Neural progenitor cell (in vitro differentiated cells): ENCODE measurements around the gene USP32. TPM values are rescaled to one million over a fixed set of nuclear protein-coding genes. Genes with fewer than 3 reads are reported as not detected.
"Not testable (repeated sequence)": the region's sequence is repeated elsewhere in the genome, so short reads cannot be mapped to it uniquely, and the experiment has no call there.

Source experiments
- DNase-seq: peaks from one replicate; pipeline ENCODE4 v3.0.0-alpha.2; 2016; ENCODE audit warnings: low spot score
- H2AFZ ChIP-seq: fragments of 200-600 bp; sonication (generic); replicated peaks from 2 replicates; pipeline ENCODE4 v1.6.1; 2016; ENCODE audit warnings: antibody characterized with exemption
- H3F3A ChIP-seq: fragments of 200-600 bp; sonication (generic); 2 replicates; pipeline ENCODE4 v1.6.1; 2016; ENCODE audit warnings: antibody characterized with exemption, low read depth
- H3K27ac ChIP-seq: fragments of 200-600 bp; sonication (generic); 2 replicates; pipeline ENCODE4 v1.5.1; 2016; ENCODE audit warnings: mild to moderate bottlenecking
- H3K27me3 ChIP-seq: fragments of 200-600 bp; sonication (generic); 2 replicates; pipeline ENCODE4 v1.6.1; 2016; ENCODE audit warnings: mild to moderate bottlenecking, moderate library complexity
- H3K36me3 ChIP-seq: fragments of 200-600 bp; sonication (generic); 2 replicates; pipeline ENCODE4 v1.5.1; 2016
- H3K4me1 ChIP-seq: fragments of 200-600 bp; sonication (generic); 2 replicates; pipeline ENCODE4 v1.6.1; 2016; ENCODE audit warnings: mixed run types
- H3K4me2 ChIP-seq: fragments of 200-600 bp; sonication (generic); 2 replicates; pipeline ENCODE4 v1.6.1; 2016
- H3K4me3 ChIP-seq: fragments of 200-600 bp; sonication (generic); 2 replicates; pipeline ENCODE4 v1.5.1; 2016
- H3K79me2 ChIP-seq: fragments of 200-600 bp; sonication (generic); 2 replicates; pipeline ENCODE4 v1.6.1; 2016; ENCODE audit warnings: low read depth
- H3K9ac ChIP-seq: fragments of 200-600 bp; sonication (generic); 2 replicates; pipeline ENCODE4 v1.6.1; 2016
- H3K9me3 ChIP-seq: fragments of 200-600 bp; sonication (generic); 2 replicates; pipeline ENCODE4 v1.5.1; 2016; ENCODE audit warnings: low read depth
- H4K20me1 ChIP-seq: fragments of 200-600 bp; sonication (generic); 2 replicates; pipeline ENCODE4 v1.6.1; 2016; ENCODE audit warnings: low read depth
- H3K27ac Mint-ChIP-seq: 3 replicates; pipeline ENCODE4 v1.8.0; 2021; ENCODE audit warnings: mixed read lengths
- H3K27me3 Mint-ChIP-seq: 2 replicates; pipeline ENCODE4 v1.8.0; 2022; ENCODE audit warnings: low read depth, mild to moderate bottlenecking, inconsistent platforms, moderate library complexity, mixed read lengths; ENCODE audit not compliant: insufficient read depth
- H3K36me3 Mint-ChIP-seq: 3 replicates; pipeline ENCODE4 v1.8.0; 2021; ENCODE audit warnings: mixed read lengths
- H3K4me1 Mint-ChIP-seq: 3 replicates; pipeline ENCODE4 v1.8.0; 2021; ENCODE audit warnings: mixed read lengths
- H3K4me3 Mint-ChIP-seq: 3 replicates; pipeline ENCODE4 v1.8.0; 2021; ENCODE audit warnings: mild to moderate bottlenecking, moderate library complexity, mixed read lengths
- H3K9me3 Mint-ChIP-seq: 3 replicates; pipeline ENCODE4 v1.8.0; 2020; ENCODE audit warnings: mixed read lengths
- CTCF ChIP-seq: fragments of 200-600 bp; sonication (generic); IDR thresholded peaks from 2 replicates; pipeline ENCODE4 v1.5.1; 2017; ENCODE audit warnings: antibody characterized with exemption, mild to moderate bottlenecking
- EZH2 ChIP-seq: fragments of 200-600 bp; sonication (generic); IDR thresholded peaks from 2 replicates; pipeline ENCODE4 v1.6.1; 2017; ENCODE audit warnings: antibody characterized with exemption, mild to moderate bottlenecking, moderate library complexity
- EZH2phosphoT487 ChIP-seq: fragments of 200-600 bp; sonication (generic); IDR thresholded peaks from 2 replicates; pipeline ENCODE4 v1.6.1; 2017; ENCODE audit warnings: antibody characterized with exemption
- total RNA-seq: library from RNA; depleted of rRNA; stranded (reverse); fragments of >200 nt; gene quantifications from 2 replicates; pipeline ENCODE4 v1.2.3, GENCODE V29; 2015; ENCODE audit warnings: low replicate concordance

USP32 gene
- total RNA-seq, 1 donor from 2014 or later = 45.0 TPM

GRCh38 chr17:60198630-60199029 is 193.3 kb downstream of the USP32 start:
- H3K9ac ChIP-seq, H3K36me3 ChIP-seq, H3K4me3 Mint-ChIP-seq, H3K27me3 Mint-ChIP-seq, H3K9me3 ChIP-seq, H3K4me3 ChIP-seq, H3K79me2 ChIP-seq, H3K4me1 Mint-ChIP-seq, H3K27me3 ChIP-seq, H3K4me1 ChIP-seq, H3K4me2 ChIP-seq, H3K9me3 Mint-ChIP-seq, DNase-seq, H3K27ac Mint-ChIP-seq, H3F3A ChIP-seq, H3K27ac ChIP-seq, H2AFZ ChIP-seq, H4K20me1 ChIP-seq: not testable (repeated sequence)
- H3K36me3 Mint-ChIP-seq = peaks cover 15% of the 10 kb centered on the region

GRCh38 chr17:60194141-60194540 is 197.8 kb downstream of the USP32 start:
- H3K4me1 ChIP-seq, H3K4me3 Mint-ChIP-seq, H2AFZ ChIP-seq, H3K9ac ChIP-seq, H4K20me1 ChIP-seq, H3K27me3 ChIP-seq, H3K4me2 ChIP-seq, H3K36me3 ChIP-seq, H3K79me2 ChIP-seq, H3K9me3 ChIP-seq, H3K27me3 Mint-ChIP-seq, H3F3A ChIP-seq, H3K4me3 ChIP-seq, H3K27ac Mint-ChIP-seq, DNase-seq, H3K4me1 Mint-ChIP-seq, H3K27ac ChIP-seq, H3K9me3 Mint-ChIP-seq: not testable (repeated sequence)
- H3K36me3 Mint-ChIP-seq = peaks cover 24% of the 10 kb centered on the region

- H3K4me2 ChIP-seq = no peak overlapping the region
- Mint-ChIP-seq H3K4me1 (no peaks in the 10 kb centered on the region), H3K9me3 (no peaks in the 10 kb centered on the region), H3K4me3 (no peak overlapping the region), H3K27me3 (no peaks in the 10 kb centered on the region), H3K36me3 (peaks cover 24% of the 10 kb centered on the region), H3K27ac (no peak overlapping the region)
- no peak for DNase-seq
- H3K79me2 ChIP-seq = no peaks in the 10 kb centered on the region
- H3K27ac ChIP-seq = no peak overlapping the region
- peaks cover 3% of the 10 kb centered on the region for H3K36me3 ChIP-seq
- TF ChIP-seq EZH2 = no peak
- TF ChIP-seq EZH2phosphoT487 = no peak
- no peak for TF ChIP-seq CTCF
- H3F3A ChIP-seq = no peaks in the 10 kb centered on the region
- H4K20me1 ChIP-seq = no peaks in the 10 kb centered on the region
- no peak overlapping the region for H3K4me3 ChIP-seq
- H3K9me3 ChIP-seq = no peaks in the 10 kb centered on the region
- no peaks in the 10 kb centered on the region for H3K27me3 ChIP-seq
- no peak overlapping the region for H2AFZ ChIP-seq
- no peaks in the 10 kb centered on the region for H3K4me1 ChIP-seq
- H3K9ac ChIP-seq = no peak overlapping the region
These were observed 198.5 kb downstream of the USP32 start for GRCh38 chr17:60193482-60193881.

GRCh38 chr17:60193032-60193431 is 198.9 kb downstream of the USP32 start:
- H3K27ac ChIP-seq, H3K79me2 ChIP-seq, H2AFZ ChIP-seq, H3K4me2 ChIP-seq, H3F3A ChIP-seq, H3K9ac ChIP-seq, H3K27me3 ChIP-seq, H3K4me1 ChIP-seq, H3K27me3 Mint-ChIP-seq, H3K9me3 Mint-ChIP-seq, H3K36me3 ChIP-seq, H3K4me1 Mint-ChIP-seq, H3K9me3 ChIP-seq, H3K4me3 ChIP-seq, H3K27ac Mint-ChIP-seq, H3K4me3 Mint-ChIP-seq, H4K20me1 ChIP-seq, DNase-seq: not testable (repeated sequence)
- peaks cover 24% of the 10 kb centered on the region for H3K36me3 Mint-ChIP-seq

GRCh38 chr17:60190032-60190431 is 201.9 kb downstream of the USP32 start:
- not testable (repeated sequence) for H3K27ac Mint-ChIP-seq, H3K4me3 ChIP-seq, H3K36me3 ChIP-seq

More at GRCh38 chr17:60190032-60190431, 201.9 kb downstream of the USP32 start:
- H3K36me3 Mint-ChIP-seq = peaks cover 18% of the 10 kb centered on the region
- H3K4me1 Mint-ChIP-seq, H3K4me3 Mint-ChIP-seq, H4K20me1 ChIP-seq, H3K27me3 Mint-ChIP-seq, DNase-seq, H3K27me3 ChIP-seq, H2AFZ ChIP-seq, H3K9me3 ChIP-seq, H3K79me2 ChIP-seq, H3K9ac ChIP-seq, H3K27ac ChIP-seq, H3K4me1 ChIP-seq, H3F3A ChIP-seq, H3K4me2 ChIP-seq, H3K9me3 Mint-ChIP-seq: not testable (repeated sequence)
